ENCODE results near the gene OTOA. TPM values are rescaled to one million over a fixed set of nuclear protein-coding genes. Genes with fewer than 3 reads are reported as not detected.
"Not testable (repeated sequence)": the region's sequence is repeated elsewhere in the genome, so short reads cannot be mapped to it uniquely, and the experiment has no call there.

Gene OTOA
- polyA plus RNA-seq, 3 donors: 0.11 to 0.23 (median 0.21) TPM

DNA sequence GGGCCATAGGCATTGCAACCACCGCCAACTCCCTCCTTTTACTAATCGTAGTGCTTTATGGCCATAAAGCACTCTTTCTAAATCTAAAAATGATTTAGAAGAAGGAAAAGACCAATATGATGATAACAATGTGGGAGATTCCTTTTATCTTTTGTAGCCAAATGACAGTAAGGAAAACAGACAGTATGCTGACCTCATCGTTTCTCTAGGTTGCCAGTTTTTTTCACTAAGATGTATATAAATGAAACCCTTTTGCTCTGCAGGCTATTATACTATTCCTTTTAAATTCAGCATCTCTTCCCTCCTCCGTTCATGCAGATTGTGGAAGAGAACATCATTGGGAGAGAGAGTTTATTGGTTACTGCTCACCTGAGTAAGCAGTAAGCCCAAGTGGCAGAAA, 25.3 kb downstream of the OTOA start:
- Mint-ChIP-seq H3K9me3 (peaks cover 4 to 9% (median 5%) of the 10 kb centered on the region in 7 donors), H3K4me3 (no peak overlapping the region), H3K27ac (no peak overlapping the region), H3K27me3 (ENCODE audit: low read depth in 3 of 3) (peaks cover 0 to 23% (median 9%) of the 10 kb centered on the region in 3 donors), H3K4me1 (peaks cover 6% of the 10 kb centered on the region), H3K36me3 (no peaks in the 10 kb centered on the region)
- intact Hi-C loops (cut with micrococcal nuclease): no loop called here
- no CpG with 5 or more reads among the region's 4 CpGs for WGBS (ENCODE audit: insufficient coverage)
- H3K4me2 ChIP-seq (replicated peaks; ENCODE audit: extremely low read depth, low read length, poor library complexity, severe bottlenecking): no peak overlapping the region
- no peaks in the 10 kb centered on the region for H3K36me3 ChIP-seq (replicated peaks in 1 of 2; ENCODE audit: control insufficient read depth in 1 of 2, insufficient read depth in 2 of 2, low read length in 2 of 2)
- H2AFZ ChIP-seq (ENCODE audit: insufficient read depth, low read depth, low read length, poor library complexity, severe bottlenecking): no peak overlapping the region
- H3K27ac ChIP-seq (ENCODE audit: low read depth in 1 of 2, low read length in 2 of 2): no peak overlapping the region
- H3K9me3 ChIP-seq (replicated peaks in 1 of 2; ENCODE audit: control insufficient read depth in 1 of 2, insufficient read depth in 1 of 2, low read length in 2 of 2): no peaks in the 10 kb centered on the region
- no peak for DNase-seq
- no peak overlapping the region for H3K9ac ChIP-seq (ENCODE audit: insufficient read depth, low read length, poor library complexity, severe bottlenecking)
- no peaks in the 10 kb centered on the region for H4K20me1 ChIP-seq (ENCODE audit: insufficient read depth, low read length)
- TF ChIP-seq, protein P1, sequence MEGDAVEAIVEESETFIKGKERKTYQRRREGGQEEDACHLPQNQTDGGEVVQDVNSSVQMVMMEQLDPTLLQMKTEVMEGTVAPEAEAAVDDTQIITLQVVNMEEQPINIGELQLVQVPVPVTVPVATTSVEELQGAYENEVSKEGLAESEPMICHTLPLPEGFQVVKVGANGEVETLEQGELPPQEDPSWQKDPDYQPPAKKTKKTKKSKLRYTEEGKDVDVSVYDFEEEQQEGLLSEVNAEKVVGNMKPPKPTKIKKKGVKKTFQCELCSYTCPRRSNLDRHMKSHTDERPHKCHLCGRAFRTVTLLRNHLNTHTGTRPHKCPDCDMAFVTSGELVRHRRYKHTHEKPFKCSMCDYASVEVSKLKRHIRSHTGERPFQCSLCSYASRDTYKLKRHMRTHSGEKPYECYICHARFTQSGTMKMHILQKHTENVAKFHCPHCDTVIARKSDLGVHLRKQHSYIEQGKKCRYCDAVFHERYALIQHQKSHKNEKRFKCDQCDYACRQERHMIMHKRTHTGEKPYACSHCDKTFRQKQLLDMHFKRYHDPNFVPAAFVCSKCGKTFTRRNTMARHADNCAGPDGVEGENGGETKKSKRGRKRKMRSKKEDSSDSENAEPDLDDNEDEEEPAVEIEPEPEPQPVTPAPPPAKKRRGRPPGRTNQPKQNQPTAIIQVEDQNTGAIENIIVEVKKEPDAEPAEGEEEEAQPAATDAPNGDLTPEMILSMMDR (IDR thresholded peaks at IDR 0.05): no peak
- H3K4me3 ChIP-seq (replicated peaks in 1 of 3; ENCODE audit: low read depth in 2 of 3, low read length in 3 of 3): no peak overlapping the region
- no peaks in the 10 kb centered on the region for H3K27me3 ChIP-seq (ENCODE audit: control insufficient read depth in 2 of 2, insufficient read depth in 2 of 2, low read length in 2 of 2)
- no peaks in the 10 kb centered on the region for H3K79me2 ChIP-seq (ENCODE audit: insufficient read depth, low read length)
- H3K4me1 ChIP-seq (ENCODE audit: control insufficient read depth in 1 of 2, insufficient read depth in 2 of 2, low read length in 2 of 2): no peaks in the 10 kb centered on the region

DNA sequence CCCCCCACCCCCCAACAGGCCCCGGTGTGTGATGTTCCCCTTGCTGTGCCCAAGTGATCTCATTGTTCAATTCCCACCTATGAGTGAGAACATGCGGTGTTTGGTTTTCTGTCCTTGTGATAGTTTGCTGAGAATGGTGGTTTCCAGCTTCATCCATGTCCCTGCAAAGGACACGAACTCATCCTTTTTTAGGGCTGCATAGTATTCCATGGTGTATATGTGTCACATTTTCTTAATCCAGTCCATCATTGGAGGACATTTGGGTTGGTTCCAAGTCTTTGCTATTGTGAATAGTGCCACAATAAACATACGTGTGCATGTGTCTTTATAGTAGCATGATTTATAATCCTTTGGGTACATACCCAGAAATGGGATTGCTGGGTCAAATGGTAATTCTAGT, 27.2 kb downstream of the OTOA start:
- H3K79me2 ChIP-seq (ENCODE audit: insufficient read depth, low read length); H3K9me3 ChIP-seq (replicated peaks in 1 of 2; ENCODE audit: control insufficient read depth in 1 of 2, insufficient read depth in 1 of 2, low read length in 2 of 2); intact Hi-C loops (cut with micrococcal nuclease); H3K4me1 Mint-ChIP-seq; H3K4me3 Mint-ChIP-seq; H3K27ac Mint-ChIP-seq; DNase-seq; H3K9me3 Mint-ChIP-seq; H3K27ac ChIP-seq (ENCODE audit: low read depth in 1 of 2, low read length in 2 of 2); H3K27me3 ChIP-seq (ENCODE audit: control insufficient read depth in 2 of 2, insufficient read depth in 2 of 2, low read length in 2 of 2); H3K36me3 Mint-ChIP-seq; H3K4me3 ChIP-seq (replicated peaks in 1 of 3; ENCODE audit: low read depth in 2 of 3, low read length in 3 of 3); H2AFZ ChIP-seq (ENCODE audit: insufficient read depth, low read depth, low read length, poor library complexity, severe bottlenecking); H3K4me1 ChIP-seq (ENCODE audit: control insufficient read depth in 1 of 2, insufficient read depth in 2 of 2, low read length in 2 of 2); H3K9ac ChIP-seq (ENCODE audit: insufficient read depth, low read length, poor library complexity, severe bottlenecking); H3K4me2 ChIP-seq (replicated peaks; ENCODE audit: extremely low read depth, low read length, poor library complexity, severe bottlenecking); H4K20me1 ChIP-seq (ENCODE audit: insufficient read depth, low read length); H3K36me3 ChIP-seq (replicated peaks in 1 of 2; ENCODE audit: control insufficient read depth in 1 of 2, insufficient read depth in 2 of 2, low read length in 2 of 2): not testable (repeated sequence)
- 100% methylated on average over 1 of the region's 4 CpGs for WGBS (ENCODE audit: insufficient coverage)
- peaks cover 0 to 22% (median 13%) of the 10 kb centered on the region in 3 donors for H3K27me3 Mint-ChIP-seq (ENCODE audit: low read depth in 3 of 3)
